Right atrium auricular region (tissue), 2 donors: ENCODE measurements around the gene ADRA2A. TPM values are rescaled to one million over a fixed set of nuclear protein-coding genes. Genes with fewer than 3 reads are reported as not detected.

Experiments used
- DNase-seq: peaks from one replicate; pipeline ENCODE4 v3.0.0-alpha.2; 2019; ENCODE audit warnings: low spot score
- H3K27ac ChIP-seq, 2 donors: fragments of 200-600 bp; sonication (generic); 1 replicate in 1 of 2; 2 replicates in 1 of 2; pipeline ENCODE4 v1.5.1; 2016 to 2019
- H3K27me3 ChIP-seq, 2 donors: fragments of 200-600 bp; sonication (generic); one replicate each; pipeline versions ENCODE4 v1.5.1 to v1.6.0; 2017 to 2019
- H3K36me3 ChIP-seq: fragments of 200-600 bp; sonication (generic); one replicate; pipeline ENCODE4 v1.5.1; 2016
- H3K4me1 ChIP-seq, 2 donors: fragments of 200-600 bp; sonication (generic); one replicate each; pipeline versions ENCODE4 v1.5.1 to v1.6.0; 2017 to 2019
- H3K4me3 ChIP-seq, 2 donors: fragments of 200-600 bp; sonication (generic); 1 replicate in 1 of 2; 2 replicates in 1 of 2; pipeline ENCODE4 v1.5.1; 2017 to 2019; ENCODE audit warnings: mild to moderate bottlenecking in 1 of 2, moderate library complexity in 1 of 2
- H3K9me3 ChIP-seq, 2 donors: fragments of 200-600 bp; sonication (generic); one replicate each; pipeline ENCODE4 v1.5.1; 2019
- total RNA-seq, 2 donors: library from RNA; depleted of rRNA; stranded (reverse); fragments of >200 nt; gene quantifications; one replicate each; pipeline ENCODE4 v1.1.0, GENCODE V29; 2016
- TF ChIP-seq, protein P1 (sequence below), 2 donors: fragments of 200-600 bp; sonication (generic); IDR thresholded peaks; one replicate each; pipeline ENCODE4 v1.5.1; 2019; ENCODE audit warnings: antibody characterized with exemption in 2 of 2

Gene ADRA2A
- total RNA-seq, 2 donors from 2014 or later: 1.2 to 1.4 TPM

DNA sequence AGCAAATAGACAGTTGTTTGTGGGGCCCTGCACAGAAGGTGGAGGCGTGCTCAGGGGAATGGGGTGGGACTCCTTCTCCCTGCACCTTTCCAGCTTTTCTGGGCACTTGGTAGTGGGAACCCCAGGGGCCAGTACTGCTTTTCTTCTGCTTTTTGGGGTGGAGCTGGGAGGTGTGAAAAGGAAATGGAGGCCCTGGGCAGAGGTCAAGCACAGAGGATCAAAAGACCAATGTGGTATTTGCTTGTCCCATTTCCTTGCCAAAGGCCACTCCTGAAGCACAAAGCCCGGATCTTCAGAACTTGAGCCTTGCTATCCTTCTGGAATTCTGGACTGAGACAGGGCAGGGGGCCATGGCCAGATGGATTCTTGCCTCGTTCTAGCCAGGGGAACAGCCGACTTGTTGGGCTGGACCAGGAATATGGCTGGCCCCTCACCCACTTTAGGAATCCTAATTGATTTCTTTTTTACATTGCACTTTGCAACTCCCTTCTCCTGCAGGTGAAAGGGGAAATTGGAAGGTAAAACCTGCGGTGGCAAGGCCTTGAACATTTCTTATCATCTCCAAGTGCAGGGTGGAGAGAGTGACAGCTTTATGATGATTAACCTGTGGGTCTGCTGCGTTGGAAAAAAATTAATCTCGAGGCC is 26.5 kb downstream of the ADRA2A start:
- DNase-seq: no peak
- Histone ChIP-seq H3K4me3 (no peak overlapping the region), H3K27ac (no peak overlapping the region), H3K27me3 (no peaks in the 10 kb centered on the region), H3K36me3 (no peaks in the 10 kb centered on the region), H3K4me1 (no peaks in the 10 kb centered on the region), H3K9me3 (no peaks in the 10 kb centered on the region)
- TF ChIP-seq, protein P1, sequence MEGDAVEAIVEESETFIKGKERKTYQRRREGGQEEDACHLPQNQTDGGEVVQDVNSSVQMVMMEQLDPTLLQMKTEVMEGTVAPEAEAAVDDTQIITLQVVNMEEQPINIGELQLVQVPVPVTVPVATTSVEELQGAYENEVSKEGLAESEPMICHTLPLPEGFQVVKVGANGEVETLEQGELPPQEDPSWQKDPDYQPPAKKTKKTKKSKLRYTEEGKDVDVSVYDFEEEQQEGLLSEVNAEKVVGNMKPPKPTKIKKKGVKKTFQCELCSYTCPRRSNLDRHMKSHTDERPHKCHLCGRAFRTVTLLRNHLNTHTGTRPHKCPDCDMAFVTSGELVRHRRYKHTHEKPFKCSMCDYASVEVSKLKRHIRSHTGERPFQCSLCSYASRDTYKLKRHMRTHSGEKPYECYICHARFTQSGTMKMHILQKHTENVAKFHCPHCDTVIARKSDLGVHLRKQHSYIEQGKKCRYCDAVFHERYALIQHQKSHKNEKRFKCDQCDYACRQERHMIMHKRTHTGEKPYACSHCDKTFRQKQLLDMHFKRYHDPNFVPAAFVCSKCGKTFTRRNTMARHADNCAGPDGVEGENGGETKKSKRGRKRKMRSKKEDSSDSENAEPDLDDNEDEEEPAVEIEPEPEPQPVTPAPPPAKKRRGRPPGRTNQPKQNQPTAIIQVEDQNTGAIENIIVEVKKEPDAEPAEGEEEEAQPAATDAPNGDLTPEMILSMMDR (IDR thresholded peaks at IDR 0.05): no peak

- TF ChIP-seq, protein P1 (IDR thresholded peaks at IDR 0.05): no peak
- H3K4me1 ChIP-seq: no peaks in the 10 kb centered on the region
- H3K9me3 ChIP-seq: no peaks in the 10 kb centered on the region
- H3K27ac ChIP-seq: no peak overlapping the region
- H3K27me3 ChIP-seq: no peaks in the 10 kb centered on the region
- DNase-seq: no peak
- no peak overlapping the region for H3K4me3 ChIP-seq
- H3K36me3 ChIP-seq: no peaks in the 10 kb centered on the region
These were observed 28.0 kb downstream of the ADRA2A start for GRCh38 chr10:111104811-111105210.

- Histone ChIP-seq H3K36me3 (no peaks in the 10 kb centered on the region), H3K4me3 (no peak overlapping the region), H3K9me3 (no peaks in the 10 kb centered on the region), H3K4me1 (no peaks in the 10 kb centered on the region), H3K27me3 (no peaks in the 10 kb centered on the region), H3K27ac (no peak overlapping the region)
- no peak for DNase-seq
- TF ChIP-seq, protein P1 (IDR thresholded peaks at IDR 0.05): no peak
These were observed 29.3 kb downstream of the ADRA2A start for GRCh38 chr10:111106081-111106480.

DNA sequence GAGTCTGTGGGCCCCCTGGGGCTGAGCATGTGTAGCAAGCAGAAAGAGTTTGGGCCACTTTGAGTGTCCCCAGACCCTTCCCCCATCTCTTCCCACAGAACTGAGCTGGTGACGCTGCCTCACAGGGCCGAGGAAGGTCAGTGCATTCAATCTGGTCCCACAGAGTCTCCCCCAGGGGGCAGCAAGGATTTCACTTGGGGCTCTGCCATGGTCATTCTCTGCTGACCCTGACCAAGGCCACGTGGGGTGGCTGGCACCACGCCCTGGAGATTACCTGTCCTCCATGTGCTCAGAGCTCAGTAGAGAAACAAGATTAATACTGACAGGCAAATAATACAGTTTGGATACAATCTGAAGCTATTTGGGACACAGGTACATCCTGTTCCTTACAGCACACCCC is 30.2 kb downstream of the ADRA2A start:
- Histone ChIP-seq H3K4me3 (no peak overlapping the region), H3K27ac (no peak overlapping the region), H3K9me3 (no peaks in the 10 kb centered on the region), H3K36me3 (no peaks in the 10 kb centered on the region), H3K27me3 (no peaks in the 10 kb centered on the region), H3K4me1 (no peaks in the 10 kb centered on the region)
- DNase-seq: no peak
- TF ChIP-seq, protein P1 (IDR thresholded peaks at IDR 0.05): no peak

DNA sequence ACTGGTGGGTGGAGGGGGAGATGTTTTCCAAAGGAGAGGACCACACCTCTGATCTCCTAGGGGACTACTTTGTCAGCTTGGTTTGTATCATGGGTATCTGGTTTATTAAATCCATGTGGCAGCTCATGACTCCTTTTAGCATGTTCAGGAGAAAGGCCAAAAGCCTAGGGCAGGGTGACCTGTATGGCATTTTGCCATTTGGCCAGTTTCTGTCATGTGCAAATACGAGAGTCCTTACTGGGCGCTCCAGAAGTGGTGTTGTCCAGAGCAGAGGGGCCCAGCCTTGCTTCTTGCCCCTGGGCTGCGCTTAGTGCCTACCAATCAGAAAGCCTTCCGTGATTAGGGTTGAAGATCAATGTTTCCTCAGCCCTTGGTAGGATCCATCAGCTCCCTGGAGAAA is 31.0 kb downstream of the ADRA2A start:
- H3K36me3 ChIP-seq: no peaks in the 10 kb centered on the region
- no peaks in the 10 kb centered on the region for H3K4me1 ChIP-seq
- TF ChIP-seq, protein P1 (IDR thresholded peaks at IDR 0.05): no peak
- no peaks in the 10 kb centered on the region for H3K9me3 ChIP-seq
- H3K27ac ChIP-seq: no peak overlapping the region
- no peaks in the 10 kb centered on the region for H3K27me3 ChIP-seq
- H3K4me3 ChIP-seq: no peak overlapping the region
- DNase-seq: no peak

GRCh38 chr10:111108441-111108840 is 31.6 kb downstream of the ADRA2A start:
- no peak for DNase-seq
- H3K27me3 ChIP-seq: no peaks in the 10 kb centered on the region
- no peaks in the 10 kb centered on the region for H3K9me3 ChIP-seq
- no peaks in the 10 kb centered on the region for H3K36me3 ChIP-seq
- H3K4me3 ChIP-seq: no peak overlapping the region
- no peaks in the 10 kb centered on the region for H3K4me1 ChIP-seq
- TF ChIP-seq, protein P1 (IDR thresholded peaks at IDR 0.05): no peak
- no peak overlapping the region for H3K27ac ChIP-seq
